K562 (cell line): Measurements from ENCODE around the gene DIP2A. TPM values are rescaled to one million over a fixed set of nuclear protein-coding genes. Genes with fewer than 3 reads are reported as not detected.

Experiments used
- ATAC-seq: fragments of 200-7000 bp; cut with Tn5 transposase; 3 replicates; pipeline ENCODE4 v1.9.1; 2020; ENCODE audit warnings: moderate library complexity
- BruUV-seq: library from RNA; stranded (reverse); fragments of 400-500 nt; replicated peaks from 2 replicates; lab custom pipeline; 2021; lab: Mats Ljungman, UMichigan
- CTCF ChIA-PET: fragments of 300-600 bp; formaldehyde crosslinking; extraction: SDS; loops from one replicate; lab custom pipeline; 2021; ENCODE audit warnings: low intra/inter-chr PET ratio; lab: Yijun Ruan, JAX
- POLR2A ChIA-PET: fragments of 300-600, 350-650 bp; sonication (Branson Sonifier 250); formaldehyde crosslinking; extraction: SDS; loops from one replicate; lab custom pipeline; 2021; ENCODE audit warnings: antibody characterized with exemption, inconsistent platforms; lab: Yijun Ruan, JAX
- DNase-seq, 4 experiments: peaks; one replicate each; pipeline versions ENCODE4 v3.0.0 to v3.0.0-alpha.2; 2011 to 2018; ENCODE audit warnings: low spot score in 3 of 4, mixed read lengths in 3 of 4; ENCODE audit errors: extremely low read depth in 1 of 4
- FAIRE-seq: peaks from 2 replicates; lab custom pipeline; 2011; peaks lifted over from hg19 to GRCh38; lab: Jason Lieb, UNC
- H2AFZ ChIP-seq: 2 replicates; pipeline ENCODE4 v1.6.0; 2011; ENCODE audit warnings: low read depth, low read length, control low read depth, inconsistent platforms
- H3K27ac ChIP-seq: fragments of 200-600 bp; 3 replicates; pipeline ENCODE4 v1.8.0; 2011; ENCODE audit warnings: low read depth, mild to moderate bottlenecking, control low read depth, inconsistent platforms, low read length, moderate library complexity, mixed read lengths; ENCODE audit errors: extremely low read depth
- H3K27me3 ChIP-seq, 2 experiments: fragments of 300-600 bp in 1 of 2; 2 replicates in 1 of 2; 3 replicates in 1 of 2; pipeline versions ENCODE4 v1.6.0 to v1.8.0; 2011; ENCODE audit warnings: inconsistent platforms in 2 of 2, low read length in 2 of 2, mild to moderate bottlenecking in 1 of 2, mixed read lengths in 1 of 2, moderate library complexity in 1 of 2; ENCODE audit not compliant: control insufficient read depth in 2 of 2, insufficient read depth in 2 of 2
- H3K36me3 ChIP-seq: fragments of 300-600 bp; 3 replicates; pipeline ENCODE4 v1.8.0; 2011; ENCODE audit warnings: mild to moderate bottlenecking, low read length, inconsistent platforms; ENCODE audit not compliant: control insufficient read depth, insufficient read depth
- H3K4me1 ChIP-seq, 2 experiments: fragments of 200-600 bp in 1 of 2; replicated peaks in 1 of 2; 2 replicates in 1 of 2; 3 replicates in 1 of 2; pipeline versions ENCODE4 v1.5.1 to v1.8.0; 2011; ENCODE audit warnings: inconsistent platforms in 2 of 2, low read length in 2 of 2, mild to moderate bottlenecking in 1 of 2, mixed read lengths in 1 of 2, moderate library complexity in 1 of 2; ENCODE audit not compliant: control insufficient read depth in 2 of 2, insufficient read depth in 2 of 2
- H3K4me2 ChIP-seq: 2 replicates; pipeline ENCODE4 v1.6.1; 2011; ENCODE audit warnings: low read length, control low read depth, inconsistent platforms, mixed read lengths; ENCODE audit not compliant: insufficient read depth
- H3K4me3 ChIP-seq: fragments of 200-600 bp; sonication (generic), shearing (Covaris generic); 2 replicates; pipeline ENCODE4 v1.5.1; 2016; ENCODE audit warnings: control low read depth, inconsistent platforms
- H3K79me2 ChIP-seq: fragments of 200-600 bp; 3 replicates; pipeline ENCODE4 v1.8.0; 2011; ENCODE audit warnings: low read length, inconsistent platforms; ENCODE audit not compliant: control insufficient read depth, insufficient read depth
- H3K9ac ChIP-seq, 2 experiments: 2 replicates each; pipeline versions ENCODE4 v1.6.0 to v1.6.1; 2011; ENCODE audit warnings: low read depth in 2 of 2, low read length in 2 of 2, control low read depth in 1 of 2, inconsistent platforms in 1 of 2, mild to moderate bottlenecking in 1 of 2, mixed read lengths in 1 of 2; ENCODE audit not compliant: insufficient read depth in 1 of 2
- H3K9me1 ChIP-seq: one replicate; pipeline ENCODE4 v1.6.0; 2011; ENCODE audit warnings: inconsistent platforms, mild to moderate bottlenecking, low read length, moderate library complexity; ENCODE audit not compliant: control insufficient read depth, insufficient read depth
- H3K9me3 ChIP-seq: replicated peaks from 2 replicates; pipeline ENCODE4 v1.5.1; 2011; ENCODE audit warnings: low read depth, low read length, inconsistent platforms; ENCODE audit not compliant: control insufficient read depth, insufficient read depth
- H4K20me1 ChIP-seq: replicated peaks from 2 replicates; pipeline ENCODE4 v1.6.1; 2011; ENCODE audit warnings: low read length, inconsistent platforms, mixed read lengths; ENCODE audit not compliant: control insufficient read depth, insufficient read depth
- GATAD2B ChIP-seq: fragments of 450-650 bp; IDR thresholded peaks from 2 replicates; pipeline ENCODE4 v1.6.1; 2017; ENCODE audit warnings: mild to moderate bottlenecking, borderline replicate concordance
- HDAC3 ChIP-seq: fragments of 450-650 bp; IDR thresholded peaks from 2 replicates; pipeline ENCODE4 v1.6.1; 2018; ENCODE audit warnings: borderline replicate concordance, mild to moderate bottlenecking, moderate library complexity; ENCODE audit not compliant: partially characterized antibody
- HDGF ChIP-seq: fragments of 450-650 bp; IDR thresholded peaks from 2 replicates; pipeline ENCODE4 v1.6.1; 2016
- HMGXB4 ChIP-seq: sonication (generic); formaldehyde crosslinking; IDR thresholded peaks from 2 replicates; pipeline ENCODE4 v1.8.1; 2023; ENCODE audit warnings: mild to moderate bottlenecking, missing genetic modification reagents
- PHB ChIP-seq: fragments of 250-450 bp; sonication (Bioruptor Pico); IDR thresholded peaks from 2 replicates; pipeline ENCODE4 v1.5.0; 2021
- ZBTB33 ChIP-seq: sonication (generic); formaldehyde crosslinking; IDR thresholded peaks from 2 replicates; pipeline ENCODE4 v1.8.1; 2023; ENCODE audit warnings: mild to moderate bottlenecking, missing genetic modification reagents
- ZNF518B ChIP-seq: fragments of 250-450 bp; sonication (Bioruptor Pico); IDR thresholded peaks from 2 replicates; pipeline ENCODE4 v1.5.0; 2021; ENCODE audit warnings: mild to moderate bottlenecking, moderate library complexity
- WGBS: fragments of 100-300 bp; shearing (Covaris generic); methylation state at CpG from one replicate; pipeline ENCODE4 v1.1.6; 2016; ENCODE audit warnings: low coverage, mixed read lengths; ENCODE audit not compliant: insufficient coverage; ENCODE audit errors: missing lambda C conversion rate; 5-methylcytosine and 5-hydroxymethylcytosine counted together
- in situ Hi-C: fragments of 300-500 bp; cut with MboI; formaldehyde crosslinking; loops from 4 replicates; pipeline ENCODE4 v1.15.0; 2018; ENCODE audit warnings: inconsistent platforms, mixed read lengths
- intact Hi-C: fragments of 100-400 bp; cut with micrococcal nuclease; formaldehyde crosslinking; loops from 2 replicates; pipeline ENCODE4 v1.14.2; 2022
- polyA plus RNA-seq, 8 experiments: library from polyadenylated mRNA; depleted of rRNA in 4 of 8; stranded (reverse) in 5 of 8; unstranded in 3 of 8; fragments of >200 nt; fragmentation: Nextera tagmentation in 2 of 8; fragmentation: Illumina TruSeq in 1 of 8; extraction: Ambion mirVana in 2 of 8; extraction: Trizol in 1 of 8; gene quantifications; 2 replicates each; pipeline versions ENCODE4 v1.2.1 to v1.2.3, GENCODE V29; 2011 to 2014; ENCODE audit warnings: inconsistent platforms in 1 of 8, missing spikeins in 1 of 8
- total RNA-seq, 7 experiments: library from RNA; depleted of rRNA in 6 of 7; stranded (reverse); fragments of >200 nt in 6 of 7; fragmentation: Illumina TruSeq in 2 of 7; extraction: Trizol in 2 of 7; gene quantifications; 2 replicates each; pipeline versions ENCODE4 v1.2.1 to v1.2.3, GENCODE V29; 2011 to 2021; ENCODE audit warnings: low replicate concordance in 1 of 7

DIP2A gene
- total and polyA plus RNA-seq, 9 of the 15 experiments (the other 6 are each of a cell fraction or from before 2014, with no cell fraction given), result 4.3 to 34.5 (median 20.3) TPM

- TF ChIP-seq HMGXB4 (CRISPR knock-in tag) (peak; percentile 53; the same call in 1 of the 2 replicates), ZBTB33 (CRISPR knock-in tag) (0 out of 2 replicates have a peak, but pooled peaks have one; percentile 12)
Observed at GRCh38 chr21:46458315-46459023, at the start of gene DIP2A (continued).

- intact Hi-C loops (loop anchor here (10.0 kb wide), 1 partner anchor 185 kb away; the partner anchor contains the start of gene LSS), in situ Hi-C loops (no loop called here)
- FAIRE-seq (no peak), DNase-seq (no peak), ATAC-seq (no peak)
- no peaks in the 10 kb centered on the region for H4K20me1 ChIP-seq
- H3K79me2 ChIP-seq, result no peaks in the 10 kb centered on the region
- POLR2A ChIA-PET, result interaction anchor here (0.6 to 1.6 kb wide), 2 partner anchors 84 to 320 kb away, joined by 3 to 4 read pairs; a partner anchor contains a TSS
- no peak overlapping the region for H3K9ac ChIP-seq
- H2AFZ ChIP-seq, result no peak overlapping the region
- no peaks in the 10 kb centered on the region for H3K27me3 ChIP-seq
- no peaks in the 10 kb centered on the region for H3K9me1 ChIP-seq
- H3K4me2 ChIP-seq, result no peak overlapping the region
- no peak overlapping the region for H3K4me3 ChIP-seq
- H3K36me3 ChIP-seq, result peaks cover 45% of the 10 kb centered on the region
- WGBS, result 96% methylated on average over 32 of the region's 32 CpGs
- BruUV-seq, result no TSS peak
- TF ChIP-seq PHB (no peak), ZNF518B (CRISPR knock-in tag) (no peak), HDGF (no peak), GATAD2B (no peak), HDAC3 (no peak)
- H3K4me1 ChIP-seq, result peaks cover 0 to 10% of the 10 kb centered on the region in 2 experiments; a peak in 1 of 5 replicates
- no peak overlapping the region for H3K27ac ChIP-seq
- H3K9me3 ChIP-seq, result no peaks in the 10 kb centered on the region
- CTCF ChIA-PET, result no interaction called here
Observed at GRCh38 chr21:46409641-46410406, 48.9 kb upstream of the DIP2A start.
